ENCODE measurements around the gene TMEM108. TPM values are rescaled to one million over a fixed set of nuclear protein-coding genes. Genes with fewer than 3 reads are reported as not detected.

TMEM108 gene
- total and polyA plus RNA-seq, 2 donors (not counting 1 experiment from before 2014, with no cell fraction given) = 0.10 to 0.17 TPM

- no peaks in the 10 kb centered on the region for H4K20me1 ChIP-seq (ENCODE audit: control insufficient read depth, extremely low read depth, insufficient read depth, low read length)
- no peaks in the 10 kb centered on the region for H3K36me3 ChIP-seq (ENCODE audit: control insufficient read depth, insufficient read depth, low read length)
- no peak overlapping the region for H3K9ac ChIP-seq (ENCODE audit: insufficient read depth, low read length)
- H3K27ac ChIP-seq (ENCODE audit: insufficient read depth, low read length) = no peak overlapping the region
- no peak overlapping the region for H2AFZ ChIP-seq (ENCODE audit: low read length)
- no peaks in the 10 kb centered on the region for H3K27me3 ChIP-seq (ENCODE audit: control insufficient read depth, insufficient read depth, low read length)
- no peaks in the 10 kb centered on the region for H3K4me1 ChIP-seq (ENCODE audit: control insufficient read depth, extremely low read depth, insufficient read depth, low read length)
- no peak for DNase-seq (ENCODE audit: low read depth in 2 of 2)
- H3K9me3 ChIP-seq (ENCODE audit: control insufficient read depth, insufficient read depth, low read depth, low read length) = no peaks in the 10 kb centered on the region
- no peak overlapping the region for H3K4me2 ChIP-seq (ENCODE audit: extremely low read depth, insufficient read depth, low read length)
- TF ChIP-seq CTCF (conservative IDR thresholded peaks at IDR 0.05 in 1 of 2, IDR thresholded peaks at IDR 0.05 in 1 of 2; ENCODE audit: low read depth in 1 of 2, low read length in 2 of 2) (no peak), EZH2 (IDR thresholded peaks at IDR 0.05; ENCODE audit: low read length, missing control alignments) (no peak)
- no peaks in the 10 kb centered on the region for H3K79me2 ChIP-seq (ENCODE audit: control insufficient read depth, insufficient read depth, low read length)
- H3K4me3 ChIP-seq (replicated peaks in 1 of 4; ENCODE audit: control extremely low read depth in 1 of 4, insufficient read depth in 1 of 4, low read depth in 3 of 4, low read length in 4 of 4) = no peak overlapping the region
Measured at GRCh38 chr3:133162265-133162664, 124.1 kb downstream of the TMEM108 start.

- Histone ChIP-seq H3K27ac (ENCODE audit: insufficient read depth, low read length) (no peak overlapping the region), H3K4me2 (ENCODE audit: extremely low read depth, insufficient read depth, low read length) (no peak overlapping the region), H3K36me3 (ENCODE audit: control insufficient read depth, insufficient read depth, low read length) (no peaks in the 10 kb centered on the region), H3K4me3 (replicated peaks in 1 of 4; ENCODE audit: control extremely low read depth in 1 of 4, insufficient read depth in 1 of 4, low read depth in 3 of 4, low read length in 4 of 4) (no peak overlapping the region), H3K79me2 (ENCODE audit: control insufficient read depth, insufficient read depth, low read length) (no peaks in the 10 kb centered on the region), H2AFZ (ENCODE audit: low read length) (no peak overlapping the region), H3K9me3 (ENCODE audit: control insufficient read depth, insufficient read depth, low read depth, low read length) (no peaks in the 10 kb centered on the region), H3K4me1 (ENCODE audit: control insufficient read depth, extremely low read depth, insufficient read depth, low read length) (no peaks in the 10 kb centered on the region), H3K27me3 (ENCODE audit: control insufficient read depth, insufficient read depth, low read length) (no peaks in the 10 kb centered on the region), H4K20me1 (ENCODE audit: control insufficient read depth, extremely low read depth, insufficient read depth, low read length) (no peaks in the 10 kb centered on the region), H3K9ac (ENCODE audit: insufficient read depth, low read length) (no peak overlapping the region)
- no peak for DNase-seq (ENCODE audit: low read depth in 2 of 2)
- TF ChIP-seq CTCF (conservative IDR thresholded peaks at IDR 0.05 in 1 of 2, IDR thresholded peaks at IDR 0.05 in 1 of 2; ENCODE audit: low read depth in 1 of 2, low read length in 2 of 2) (no peak), EZH2 (IDR thresholded peaks at IDR 0.05; ENCODE audit: low read length, missing control alignments) (no peak)
Measured at GRCh38 chr3:133162670-133163305, 124.6 kb downstream of the TMEM108 start.

- TF ChIP-seq CTCF (conservative IDR thresholded peaks at IDR 0.05 in 1 of 2, IDR thresholded peaks at IDR 0.05 in 1 of 2; ENCODE audit: low read depth in 1 of 2, low read length in 2 of 2) (no peak), EZH2 (IDR thresholded peaks at IDR 0.05; ENCODE audit: low read length, missing control alignments) (no peak)
- Histone ChIP-seq H2AFZ (ENCODE audit: low read length) (no peak overlapping the region), H3K9me3 (ENCODE audit: control insufficient read depth, insufficient read depth, low read depth, low read length) (no peaks in the 10 kb centered on the region), H3K36me3 (ENCODE audit: control insufficient read depth, insufficient read depth, low read length) (no peaks in the 10 kb centered on the region), H3K9ac (ENCODE audit: insufficient read depth, low read length) (no peak overlapping the region), H4K20me1 (ENCODE audit: control insufficient read depth, extremely low read depth, insufficient read depth, low read length) (no peaks in the 10 kb centered on the region), H3K4me2 (ENCODE audit: extremely low read depth, insufficient read depth, low read length) (no peak overlapping the region), H3K4me3 (replicated peaks in 1 of 4; ENCODE audit: control extremely low read depth in 1 of 4, insufficient read depth in 1 of 4, low read depth in 3 of 4, low read length in 4 of 4) (no peak overlapping the region), H3K27me3 (ENCODE audit: control insufficient read depth, insufficient read depth, low read length) (no peaks in the 10 kb centered on the region), H3K27ac (ENCODE audit: insufficient read depth, low read length) (no peak overlapping the region), H3K4me1 (ENCODE audit: control insufficient read depth, extremely low read depth, insufficient read depth, low read length) (no peaks in the 10 kb centered on the region), H3K79me2 (ENCODE audit: control insufficient read depth, insufficient read depth, low read length) (no peaks in the 10 kb centered on the region)
- no peak for DNase-seq (ENCODE audit: low read depth in 2 of 2)
Measured at GRCh38 chr3:133167340-133168024, 129.3 kb downstream of the TMEM108 start.
